ENCODE results near the gene RNF166.

GRCh38 chr16:88686062-88686438 is 20.2 kb downstream of the RNF166 start:
- TF ChIP-seq CTCF (IDR thresholded peaks at IDR 0.05; ENCODE audit: low read depth, low read length, missing input control) (no peak), JUND (IDR thresholded peaks at IDR 0.05) (no peak), MAX (IDR thresholded peaks at IDR 0.05) (no peak), REST (IDR thresholded peaks at IDR 0.05) (no peak), HNF4G (IDR thresholded peaks at IDR 0.05) (no peak), TAF1 (conservative IDR thresholded peaks at IDR 0.05) (no peak), RAD21 (IDR thresholded peaks at IDR 0.05) (no peak), RXRA (IDR thresholded peaks at IDR 0.05) (no peak), GABPA (IDR thresholded peaks at IDR 0.05 in 1 of 2, conservative IDR thresholded peaks at IDR 0.05 in 1 of 2) (no peak), ZBTB33 (IDR thresholded peaks at IDR 0.05) (no peak), YY1 (IDR thresholded peaks at IDR 0.05) (no peak)
